GM13977 (cell line): Measurements from ENCODE around the gene DDAH1.

ENCODE experiments used
- DNase-seq: peaks from one replicate; pipeline ENCODE4 v3.0.0; 2012; ENCODE audit warnings: low spot score
- CTCF ChIP-seq: IDR thresholded peaks from 2 replicates; pipeline ENCODE4 v1.5.1; 2012; ENCODE audit warnings: mild to moderate bottlenecking, control low read depth; ENCODE audit not compliant: insufficient read depth; ENCODE audit errors: extremely low read depth, missing control alignments
- in situ Hi-C: fragments of 300-500 bp; cut with MboI; formaldehyde crosslinking; loops from one replicate; pipeline ENCODE4 v1.12.0; 2022; ENCODE audit warnings: low sequenced_read_pairs, low pct_unique_long_range_greater_than_20kb, mixed read lengths, inconsistent platforms; ENCODE audit not compliant: unreplicated experiment

The DDAH1 gene

GRCh38 chr1:85453640-85454194 is 11.2 kb downstream of the DDAH1 start:
- TF ChIP-seq CTCF = no peak
- in situ Hi-C loops = no loop called here
- no peak for DNase-seq

GRCh38 chr1:85452948-85453347 is 12.0 kb downstream of the DDAH1 start:
- no peak for TF ChIP-seq CTCF
- in situ Hi-C loops = no loop called here
- no peak for DNase-seq

- no peak for TF ChIP-seq CTCF
- no peak for DNase-seq
- in situ Hi-C loops = no loop called here
Observed at GRCh38 chr1:85451236-85451830, 13.6 kb downstream of the DDAH1 start.

GRCh38 chr1:85450832-85451231 is 14.1 kb downstream of the DDAH1 start:
- DNase-seq = no peak
- in situ Hi-C loops = no loop called here
- no peak for TF ChIP-seq CTCF

GRCh38 chr1:85449356-85449755 is 15.6 kb downstream of the DDAH1 start:
- DNase-seq = no peak
- in situ Hi-C loops = no loop called here
- no peak for TF ChIP-seq CTCF

GRCh38 chr1:85448358-85448757 is 16.6 kb downstream of the DDAH1 start:
- TF ChIP-seq CTCF = no peak
- DNase-seq = no peak
- in situ Hi-C loops = no loop called here
